ENCODE results near the gene TIMM17A. TPM values are rescaled to one million over a fixed set of nuclear protein-coding genes. Genes with fewer than 3 reads are reported as not detected.

TIMM17A gene
- total RNA-seq = 10 to 100 TPM; 23.3 to 56.7 (median 38.4) TPM
- polyA plus RNA-seq = 10 to 100 TPM; 48.6 to 71.4 (median 57.7) TPM

- Histone ChIP-seq H3K36me3 (peaks cover 7 to 30% (median 15%) of the 10 kb centered on the region in 4 donors), H3K4me3 (peak within 1 kb of the TSS; percentile 75 to 92 (median 88)), H3K4me1 (peaks cover 0 to 21% (median 15%) of the 10 kb centered on the region in 4 donors), H3K27me3 (no peaks in the 10 kb centered on the region), H3K27ac (peak within 1 kb of the TSS; percentile 85 to 92 (median 90)), H3K9me3 (no peaks in the 10 kb centered on the region)
- DNase-seq = peak; percentile 99
- intact Hi-C loops (cut with DNase I) = no loop called here
- no peak for TF ChIP-seq EP300 (IDR thresholded peaks at IDR 0.05)
- TF ChIP-seq CTCF (IDR thresholded peaks at IDR 0.05) = no peak
- peak; percentile 81 to 96 (median 95) for TF ChIP-seq POLR2AphosphoS5 (IDR thresholded peaks at IDR 0.05)
- TF ChIP-seq POLR2A (IDR thresholded peaks at IDR 0.05) = peak; percentile 76 to 78
- WGBS, 2 donors = 1% methylated on average over 43 of the region's 43 CpGs
Measured at GRCh38 chr1:201955009-201955728, at the start of gene TIMM17A. TIMM17A (plus strand) TSS chr1:201955503; CDS start chr1:201955527, 24 bp downstream.

GRCh38 chr1:201906336-201906735 is 49.0 kb upstream of the TIMM17A start:
- intact Hi-C loops (cut with DNase I) = no loop called here
- peak overlapping the region; percentile 85 to 97 (median 90) for H3K27ac ChIP-seq
- peaks cover 0 to 98% (median 94%) of the 10 kb centered on the region in 4 donors for H3K4me1 ChIP-seq
- TF ChIP-seq POLR2AphosphoS5 (IDR thresholded peaks at IDR 0.05) = no peak
- TF ChIP-seq EP300 (IDR thresholded peaks at IDR 0.05) = no peak
- no peak for TF ChIP-seq POLR2A (IDR thresholded peaks at IDR 0.05)
- TF ChIP-seq CTCF (IDR thresholded peaks at IDR 0.05) = no peak
- H3K4me3 ChIP-seq = no peak overlapping the region
- H3K27me3 ChIP-seq = no peaks in the 10 kb centered on the region
- peaks cover 0 to 21% (median 5%) of the 10 kb centered on the region in 4 donors for H3K36me3 ChIP-seq
- no peak for DNase-seq
- H3K9me3 ChIP-seq = no peaks in the 10 kb centered on the region
- WGBS, 2 donors = 85 to 96% methylated on average over 3 of the region's 3 CpGs

DNA sequence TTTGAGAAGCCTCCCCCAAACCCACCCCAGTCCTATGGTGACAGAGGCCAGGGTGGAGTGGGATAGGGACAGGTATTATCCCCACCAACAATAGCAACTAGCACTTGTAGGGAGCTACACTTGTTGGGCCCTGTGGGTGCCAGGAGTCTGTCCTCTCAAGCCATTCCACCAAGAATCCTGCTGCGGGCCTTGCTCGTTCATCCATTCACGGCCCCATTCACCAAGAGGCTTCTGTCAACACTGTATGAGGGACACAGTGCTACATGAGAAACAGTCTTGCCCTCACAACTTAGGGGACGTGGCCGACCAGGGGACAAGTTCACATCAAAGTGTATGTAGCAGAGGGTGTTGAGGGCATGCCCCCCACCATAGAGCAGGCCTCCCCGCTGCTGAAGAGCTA is 47.7 kb upstream of the TIMM17A start:
- H3K4me1 ChIP-seq = peaks cover 0 to 100% (median 99%) of the 10 kb centered on the region in 4 donors
- H3K36me3 ChIP-seq = peaks cover 0 to 34% (median 6%) of the 10 kb centered on the region in 4 donors
- H3K4me3 ChIP-seq = no peak overlapping the region
- no peak for DNase-seq
- TF ChIP-seq POLR2A (IDR thresholded peaks at IDR 0.05) (no peak), POLR2AphosphoS5 (IDR thresholded peaks at IDR 0.05) (no peak), EP300 (IDR thresholded peaks at IDR 0.05) (no peak), CTCF (IDR thresholded peaks at IDR 0.05) (no peak)
- peak overlapping the region; percentile 85 to 97 (median 90) for H3K27ac ChIP-seq
- no peaks in the 10 kb centered on the region for H3K27me3 ChIP-seq
- 89 to 92% methylated on average over 6 of the region's 6 CpGs for WGBS, 2 donors
- no peaks in the 10 kb centered on the region for H3K9me3 ChIP-seq
- intact Hi-C loops (cut with DNase I) = no loop called here

DNA sequence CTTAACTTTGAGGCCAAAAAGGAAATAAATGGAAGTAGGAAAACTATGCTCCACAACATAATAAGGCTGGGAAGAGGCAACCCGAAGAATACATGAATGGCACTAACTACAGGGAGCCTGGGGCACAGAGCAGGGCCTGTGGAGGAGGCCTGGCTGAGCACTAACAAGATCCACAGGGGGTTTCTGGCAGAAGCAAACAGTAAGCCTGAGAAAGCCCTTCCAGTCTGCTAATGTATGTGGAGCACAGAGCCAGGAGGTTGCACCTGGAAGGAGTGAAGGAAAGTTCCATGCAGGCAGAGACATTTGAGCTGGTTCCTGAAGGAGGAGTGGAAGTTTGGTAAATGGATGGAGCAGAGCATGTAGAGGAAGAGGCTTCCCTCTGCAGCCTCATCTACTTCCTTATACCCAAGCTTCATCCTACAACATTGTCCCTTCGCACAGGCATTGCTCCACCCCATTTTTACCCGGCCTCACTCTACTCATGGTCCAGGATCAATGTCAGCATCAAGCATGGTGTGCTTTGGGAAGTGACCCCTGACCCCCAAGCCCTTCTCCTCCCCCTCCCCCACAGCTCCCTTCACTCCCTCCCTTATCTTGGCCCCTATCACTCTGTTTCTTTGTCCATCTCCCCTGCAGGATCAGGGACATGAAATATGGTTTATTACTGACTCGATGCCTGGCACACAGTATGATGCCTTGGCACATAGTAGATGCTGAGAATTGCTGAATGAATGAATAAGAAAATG is 43.3 kb upstream of the TIMM17A start:
- H3K27ac ChIP-seq = peak overlapping the region; percentile 85 to 97 (median 90)
- no peaks in the 10 kb centered on the region for H3K9me3 ChIP-seq
- peaks cover 0 to 100% (median 99%) of the 10 kb centered on the region in 4 donors for H3K4me1 ChIP-seq
- H3K36me3 ChIP-seq = peaks cover 0 to 42% (median 6%) of the 10 kb centered on the region in 4 donors
- H3K4me3 ChIP-seq = no peak overlapping the region
- 77% methylated on average over 4 of the region's 4 CpGs for WGBS, 2 donors
- TF ChIP-seq CTCF (IDR thresholded peaks at IDR 0.05) (no peak), POLR2A (IDR thresholded peaks at IDR 0.05) (no peak), EP300 (IDR thresholded peaks at IDR 0.05) (no peak), POLR2AphosphoS5 (IDR thresholded peaks at IDR 0.05) (no peak)
- no peaks in the 10 kb centered on the region for H3K27me3 ChIP-seq
- DNase-seq = no peak
- intact Hi-C loops (cut with DNase I) = no loop called here

Data from sigmoid colon (tissue), 7 donors.